ENCODE results near the gene BAD.
A peak's percentile ranks its signal among the peaks of the same experiment; 100 is the strongest.

The BAD gene

GRCh38 chr11:64278576-64279190 is 5.8 kb downstream of the BAD start:
- DNase-seq (ENCODE audit: low read depth, low spot score), result no peak

DNA sequence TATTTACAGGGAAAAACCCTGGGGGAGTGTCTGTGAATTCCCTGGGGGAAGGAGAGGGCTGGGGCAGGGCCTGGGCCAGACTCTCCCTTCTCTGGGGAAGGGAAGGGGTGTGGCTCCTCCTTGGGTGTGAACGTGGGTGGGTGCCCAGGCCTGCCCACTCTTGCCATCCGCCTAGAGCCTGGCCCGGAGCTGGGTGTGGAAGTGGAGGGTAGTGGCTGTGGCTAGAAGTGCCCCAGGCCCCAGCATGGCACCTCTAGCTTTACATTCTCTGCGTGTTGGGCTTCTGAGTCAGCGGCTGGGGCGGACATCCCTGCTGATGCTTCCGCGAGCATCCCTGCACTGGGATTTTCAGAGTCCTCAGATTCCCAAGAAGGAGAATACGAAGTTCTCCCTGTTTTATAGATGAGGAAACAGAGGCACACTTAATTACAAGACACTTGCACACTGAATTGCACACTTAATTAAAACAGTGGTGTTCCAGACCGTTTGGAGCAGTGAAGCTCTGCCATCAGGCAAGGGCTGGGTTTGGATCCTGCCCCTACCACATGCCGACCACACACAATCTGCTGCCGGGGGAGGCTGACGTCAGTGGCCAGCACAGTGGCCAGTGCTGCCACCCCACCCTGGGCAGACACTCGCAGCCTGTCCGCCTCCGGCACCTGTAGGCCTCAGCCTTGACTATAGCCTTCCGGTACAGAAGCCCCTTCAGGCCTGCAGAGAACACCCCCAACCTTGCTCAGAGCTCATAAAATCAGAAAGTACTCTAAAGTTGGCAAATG is 7.6 kb downstream of the BAD start:
- DNase-seq (ENCODE audit: low read depth, low spot score), result no peak

DNA sequence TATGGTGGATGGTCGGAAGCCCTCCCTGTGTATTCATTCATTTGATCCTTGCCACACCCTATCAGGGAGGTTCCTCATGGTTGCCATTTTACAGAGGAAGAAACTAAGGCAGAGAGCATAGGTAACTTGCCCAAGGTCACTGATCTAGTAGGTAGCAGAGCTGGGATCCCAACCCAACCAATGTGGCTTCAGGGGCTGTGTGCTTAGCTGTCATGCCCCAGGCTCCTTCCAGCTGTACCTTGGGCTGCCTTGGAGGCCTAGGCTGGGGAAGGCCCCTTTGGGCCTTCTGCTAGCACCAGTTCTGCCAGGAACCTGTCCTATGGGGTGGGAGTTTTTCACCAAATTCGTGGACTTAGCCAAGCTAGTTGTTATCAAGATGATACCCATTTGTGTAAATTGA is 8.6 kb downstream of the BAD start:
- no peak for DNase-seq (ENCODE audit: low read depth, low spot score)

DNA sequence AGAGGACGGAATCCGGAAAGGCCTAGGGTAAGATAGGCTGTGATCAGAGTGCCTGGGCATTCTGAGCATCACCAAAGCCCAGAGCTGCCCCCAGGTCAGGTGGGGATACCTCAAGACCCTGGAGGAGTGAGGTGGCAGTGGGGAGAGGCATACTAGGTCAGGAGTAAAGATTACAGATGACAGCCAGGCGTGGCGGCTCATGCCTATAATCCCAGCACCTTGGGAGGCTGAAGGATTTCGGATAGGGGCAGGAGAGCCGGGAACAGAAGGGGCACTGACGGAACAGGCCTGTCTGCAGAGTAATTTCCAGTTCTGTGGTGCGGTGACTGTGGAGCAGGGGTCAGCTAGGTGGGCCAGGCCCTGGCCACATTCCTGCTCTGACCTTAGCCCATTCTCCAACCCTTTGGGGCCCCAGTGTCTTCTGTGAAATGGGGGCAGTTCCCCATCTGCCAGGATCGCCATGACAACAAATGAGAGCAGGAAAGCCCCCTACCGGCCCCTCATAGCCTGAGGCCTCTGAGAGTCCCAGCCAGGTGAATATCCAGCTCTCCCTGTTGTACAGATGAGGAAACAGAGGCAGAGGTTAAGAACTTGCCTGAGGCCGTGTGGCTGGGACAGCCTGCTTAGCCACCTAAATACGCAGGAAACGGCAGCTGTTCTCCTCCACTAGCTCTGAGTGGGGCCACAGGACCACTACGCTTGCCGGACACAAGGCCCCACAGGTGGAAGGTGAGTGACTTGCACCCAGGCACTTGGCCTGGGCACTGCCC is 9.2 kb downstream of the BAD start:
- DNase-seq (ENCODE audit: low read depth, low spot score), result peak; percentile 71

DNA sequence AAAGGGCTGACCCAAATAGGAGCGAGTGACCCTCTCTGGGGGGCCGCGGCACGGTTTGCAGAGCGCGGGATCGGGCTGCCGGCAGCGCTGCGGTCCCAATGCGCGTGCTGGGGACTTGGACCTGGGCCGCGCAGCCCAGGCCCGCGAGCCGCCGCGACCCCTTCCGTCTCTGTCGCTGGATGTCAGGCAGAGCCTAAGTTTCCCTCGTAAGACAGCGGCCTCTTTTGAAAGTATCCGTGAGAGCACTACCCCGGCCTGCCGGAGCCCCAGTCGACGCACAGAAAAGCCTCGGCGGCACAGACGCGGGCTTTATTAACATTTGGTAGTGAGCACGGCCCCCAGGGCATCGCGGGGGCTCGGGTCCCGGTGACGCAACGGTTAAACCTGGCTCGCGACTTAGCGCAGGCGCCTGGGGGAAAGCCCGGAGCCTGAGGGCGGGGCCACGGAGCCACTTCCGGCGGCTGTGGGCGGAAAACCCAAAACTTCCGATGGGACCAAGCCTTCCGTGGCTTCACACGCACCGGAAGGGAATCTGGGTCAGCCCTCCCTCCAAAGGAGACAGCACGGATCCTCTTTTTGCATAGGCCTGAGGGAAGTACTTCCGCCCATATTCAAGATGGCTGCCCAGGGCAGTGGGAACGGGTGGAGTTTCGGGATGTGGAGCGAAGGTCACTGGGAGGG is 14.8 kb downstream of the BAD start:
- DNase-seq (ENCODE audit: low read depth, low spot score), result peak; percentile 100

DNA sequence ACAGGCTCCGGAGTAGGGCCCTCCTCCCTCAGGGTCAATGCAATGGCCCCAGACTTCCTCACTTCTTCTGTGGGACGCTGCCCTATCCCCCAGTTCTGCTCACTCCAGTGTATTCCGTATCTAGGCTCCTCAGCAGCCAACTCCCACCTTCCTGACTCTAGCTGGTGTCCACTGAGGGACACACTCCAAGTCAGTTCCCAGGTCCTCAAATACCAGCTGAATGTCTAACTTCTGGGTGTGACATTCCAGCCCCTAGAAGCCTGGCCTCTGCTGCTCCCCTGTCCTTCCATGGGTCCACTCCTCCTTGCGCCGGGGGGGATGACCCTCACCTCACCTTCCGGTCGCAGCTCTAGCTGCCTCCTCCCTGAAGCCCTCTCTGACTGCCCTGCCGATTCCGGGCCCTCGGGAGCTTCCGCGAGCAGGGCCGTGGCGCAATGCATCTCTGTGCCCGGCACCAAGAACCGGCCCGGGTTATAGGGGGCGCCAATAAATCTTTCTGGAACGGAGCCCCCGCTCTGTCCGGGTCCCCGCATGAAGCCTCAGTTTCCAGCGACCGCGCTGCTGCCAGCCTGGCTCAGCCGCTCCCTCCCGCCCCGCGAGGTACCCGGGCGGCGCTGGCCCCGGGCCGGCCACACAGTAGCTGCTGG is 15.4 kb downstream of the BAD start:
- peak; percentile 87 for DNase-seq (ENCODE audit: low read depth, low spot score)

DNA sequence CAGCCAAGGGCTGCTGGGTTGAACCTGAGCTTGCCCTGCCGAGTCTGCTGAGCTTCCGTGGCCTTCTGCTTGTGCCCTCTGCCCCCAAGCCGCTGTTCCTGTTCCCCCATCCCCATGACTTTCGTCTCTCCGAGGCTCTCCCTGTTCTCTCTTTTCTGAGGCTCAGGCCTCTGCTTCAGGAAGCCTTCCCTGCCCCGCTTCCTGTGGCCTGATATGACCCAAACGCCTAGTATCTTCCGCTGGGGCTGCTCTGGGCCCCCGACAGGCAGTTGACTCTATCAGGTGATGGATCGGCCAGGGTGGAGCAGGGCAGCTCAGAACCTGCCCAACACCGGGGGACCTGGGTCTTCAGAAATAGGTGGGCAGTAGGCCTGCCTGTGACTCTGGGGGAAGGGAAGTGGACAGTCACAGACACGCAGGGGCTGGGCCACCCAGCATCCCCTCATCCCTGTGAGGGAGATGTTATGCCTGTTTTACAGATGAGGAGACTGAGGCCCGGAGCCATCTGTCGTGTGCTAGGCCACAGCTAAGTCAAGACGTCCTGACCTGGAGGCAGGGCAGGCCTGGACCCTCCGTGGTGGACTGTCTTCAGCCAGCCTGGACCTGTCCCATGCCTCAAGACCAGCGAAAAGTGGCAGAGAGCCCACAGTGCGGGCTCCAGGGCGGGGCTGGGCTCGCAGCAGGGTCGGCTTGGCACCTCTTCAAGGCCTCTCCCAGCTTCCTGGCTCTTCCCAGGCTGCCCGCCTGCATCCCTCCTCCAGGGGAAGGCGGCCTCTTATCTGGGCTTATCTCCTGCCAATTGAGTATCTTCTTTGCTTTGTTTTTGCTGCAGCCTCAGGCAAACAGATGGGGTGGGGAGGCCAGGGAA is 16.2 kb downstream of the BAD start:
- DNase-seq (ENCODE audit: low read depth, low spot score), result no peak

- DNase-seq (ENCODE audit: low read depth, low spot score), result no peak
Measured at GRCh38 chr11:64267207-64267945, 17.1 kb downstream of the BAD start.

DNA sequence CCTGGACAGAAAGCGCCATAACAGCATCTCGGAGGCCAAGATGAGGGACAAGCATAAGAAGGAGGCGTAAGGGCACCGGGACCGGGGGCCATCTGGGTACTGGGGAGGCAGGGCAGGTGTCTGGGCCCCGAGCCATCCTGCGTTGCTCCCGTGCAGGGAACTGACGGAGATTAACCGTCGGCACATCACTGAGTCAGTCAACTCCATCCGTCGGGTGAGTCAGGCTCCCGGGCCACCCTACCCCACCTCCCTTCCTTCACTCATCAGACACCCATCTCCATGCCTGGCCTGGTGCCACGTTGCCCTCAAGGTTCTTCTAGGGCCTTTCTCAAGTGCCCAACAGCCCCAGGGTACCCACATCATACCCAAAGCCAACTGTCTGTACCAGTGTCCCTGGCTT is 18.1 kb downstream of the BAD start:
- no peak for DNase-seq (ENCODE audit: low read depth, low spot score)

DNA sequence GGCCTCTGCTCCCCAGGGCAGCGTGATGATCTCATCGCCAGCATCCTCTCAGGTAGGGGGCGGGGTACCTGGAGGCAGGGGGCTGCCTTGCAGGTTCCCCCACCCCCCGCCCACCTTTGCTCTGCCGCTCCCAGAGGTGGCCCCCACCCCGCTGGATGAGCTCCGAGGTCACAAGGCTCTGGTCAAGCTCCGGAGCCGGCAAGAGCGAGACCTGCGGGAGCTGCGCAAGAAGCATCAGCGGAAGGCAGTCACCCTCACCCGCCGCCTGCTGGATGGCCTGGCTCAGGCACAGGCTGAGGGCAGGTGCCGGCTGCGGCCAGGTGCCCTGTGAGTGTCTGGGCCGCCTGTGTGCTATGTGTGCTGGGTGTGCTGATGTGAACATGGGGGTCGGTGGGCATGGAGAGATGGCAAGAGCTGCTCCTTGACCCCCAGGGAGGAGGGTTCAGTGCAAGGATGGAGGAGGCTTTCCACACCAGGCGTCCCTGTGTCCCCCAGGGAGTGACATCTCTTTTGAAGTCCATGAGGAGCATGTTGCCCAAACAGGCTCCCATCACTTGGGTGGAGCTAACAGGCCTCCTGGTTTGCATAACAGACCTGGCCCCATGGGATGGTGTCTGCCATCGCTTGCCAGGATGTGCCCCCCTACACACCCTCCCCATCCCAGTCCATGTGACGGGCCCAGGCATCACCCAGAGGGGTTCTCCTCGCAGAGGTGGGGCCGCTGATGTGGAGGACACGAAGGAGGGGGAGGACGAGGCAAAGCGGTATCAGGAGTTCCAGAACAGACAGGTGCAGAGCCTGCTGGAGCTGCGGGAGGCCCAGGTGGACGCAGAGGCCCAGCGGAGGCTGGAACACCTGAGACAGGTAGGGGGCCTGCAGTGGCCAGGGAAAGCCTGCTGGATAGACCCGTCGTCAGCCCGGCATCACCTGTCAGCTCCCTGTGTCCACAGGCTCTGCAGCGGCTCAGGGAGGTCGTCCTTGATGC is 19.0 kb downstream of the BAD start:
- no peak for DNase-seq (ENCODE audit: low read depth, low spot score)

- peak; percentile 68 for DNase-seq (ENCODE audit: low read depth, low spot score)
Measured at GRCh38 chr11:64264371-64264852, 20.1 kb downstream of the BAD start.

- no peak for DNase-seq (ENCODE audit: low read depth, low spot score)
Measured at GRCh38 chr11:64263947-64264317, 20.5 kb downstream of the BAD start.

DNA sequence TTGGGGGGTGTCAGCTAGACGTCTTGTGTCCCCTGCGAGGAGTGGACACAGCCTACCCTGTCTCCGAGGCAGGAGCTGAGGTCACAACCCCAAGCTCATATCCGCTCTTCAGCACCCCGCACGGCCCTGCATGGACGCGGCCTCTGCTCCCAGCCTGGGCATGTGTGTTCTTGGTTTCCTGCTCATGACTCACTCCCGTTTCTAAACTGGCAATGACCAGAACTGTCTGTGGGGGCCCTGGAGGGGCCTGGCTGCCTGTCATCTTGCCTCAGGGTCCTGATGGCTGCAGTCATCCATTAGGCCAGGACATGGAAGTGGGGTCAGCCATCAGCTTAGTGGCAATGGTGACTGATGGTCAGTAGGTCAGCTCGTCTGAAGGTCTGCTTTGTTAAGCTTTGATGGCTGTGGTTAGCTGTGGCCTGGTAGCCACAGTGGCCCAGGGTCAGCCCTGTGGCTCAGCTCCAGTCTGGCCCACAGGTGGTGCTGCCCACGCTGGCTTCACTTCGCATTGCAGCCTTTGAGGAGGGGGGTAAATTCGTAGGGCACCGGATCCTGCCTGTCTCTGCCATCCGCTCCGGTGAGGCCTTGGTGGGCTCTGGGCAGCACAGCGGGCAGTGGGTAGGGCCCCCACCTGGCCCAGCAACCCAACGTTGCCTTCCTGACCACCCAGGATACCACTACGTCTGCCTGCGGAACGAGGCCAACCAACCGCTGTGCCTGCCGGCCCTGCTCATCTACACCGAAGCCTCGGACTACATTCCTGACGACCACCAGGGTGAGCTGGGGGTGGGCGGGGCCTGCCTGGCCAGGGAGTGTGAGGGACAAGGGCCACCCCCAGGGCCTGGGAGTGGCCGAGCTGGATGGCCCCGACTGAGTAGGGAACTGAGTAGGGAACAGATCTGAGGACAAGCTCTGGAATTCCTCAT is 21.2 kb downstream of the BAD start:
- peak; percentile 76 for DNase-seq (ENCODE audit: low read depth, low spot score)

DNA sequence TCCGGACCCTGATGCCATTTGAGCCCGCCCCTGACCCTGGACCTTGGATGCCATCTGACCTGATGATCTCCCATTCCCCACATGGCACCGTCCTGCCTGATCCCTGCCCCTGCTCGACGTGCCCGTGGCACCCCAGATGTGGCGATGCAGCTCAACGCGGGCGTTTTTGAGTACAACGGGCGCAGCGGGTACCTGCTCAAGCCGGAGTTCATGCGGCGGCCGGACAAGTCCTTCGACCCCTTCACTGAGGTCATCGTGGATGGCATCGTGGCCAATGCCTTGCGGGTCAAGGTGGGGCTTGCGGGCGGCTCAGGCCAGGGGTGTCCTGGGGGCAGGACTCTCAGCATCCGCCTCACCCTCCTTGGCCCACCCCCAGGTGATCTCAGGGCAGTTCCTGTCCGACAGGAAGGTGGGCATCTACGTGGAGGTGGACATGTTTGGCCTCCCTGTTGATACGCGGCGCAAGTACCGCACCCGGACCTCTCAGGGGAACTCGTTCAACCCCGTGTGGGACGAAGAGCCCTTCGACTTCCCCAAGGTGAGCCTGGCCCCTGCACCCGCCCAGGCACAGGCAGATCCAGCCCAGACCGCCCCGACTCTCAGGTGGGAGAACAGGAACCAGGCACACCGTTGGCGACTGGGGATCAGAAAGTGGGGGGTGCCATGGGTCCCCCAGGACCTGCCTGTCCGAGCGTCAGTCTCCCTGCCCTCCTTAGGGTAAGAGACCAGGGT is 22.0 kb downstream of the BAD start:
- DNase-seq (ENCODE audit: low read depth, low spot score), result no peak

DNA sequence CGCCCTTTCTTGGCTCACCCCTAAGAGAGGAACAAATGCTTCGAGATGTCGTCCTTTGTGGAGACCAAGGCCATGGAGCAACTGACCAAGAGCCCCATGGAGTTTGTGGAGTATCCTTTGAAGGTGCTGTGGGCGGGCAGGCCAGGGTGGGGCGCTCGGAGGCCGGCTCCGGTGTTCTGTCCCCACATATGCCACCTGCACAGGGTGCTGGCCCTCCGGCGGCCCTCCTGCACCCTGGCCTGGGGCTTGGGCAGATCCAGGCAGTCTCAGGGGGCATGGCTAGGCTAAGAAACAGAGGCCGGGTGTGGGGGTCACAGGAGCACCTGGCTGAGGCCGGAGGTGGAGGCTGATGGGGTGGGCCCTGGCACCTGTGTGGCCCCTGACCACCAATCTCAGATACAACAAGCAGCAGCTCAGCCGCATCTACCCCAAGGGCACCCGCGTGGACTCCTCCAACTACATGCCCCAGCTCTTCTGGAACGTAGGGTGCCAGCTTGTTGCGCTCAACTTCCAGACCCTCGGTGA is 22.8 kb downstream of the BAD start:
- DNase-seq (ENCODE audit: low read depth, low spot score), result no peak

GRCh38 chr11:64260147-64260708 is 24.2 kb downstream of the BAD start:
- no peak for DNase-seq (ENCODE audit: low read depth, low spot score)

All from ELF-1 (cell line).